KOPT-K1 (cell line): Measurements from ENCODE around the gene SLC6A19.
A peak's percentile ranks its signal among the peaks of the same experiment; 100 is the strongest.

Source experiments
- H3K27ac ChIP-seq: fragments of 200-600 bp; sonication (generic); 2 replicates; pipeline ENCODE4 v1.5.1; 2016; ENCODE audit warnings: antibody characterized with exemption, mild to moderate bottlenecking, low read depth, low read length; ENCODE audit not compliant: poor library complexity, severe bottlenecking
- H3K36me3 ChIP-seq: fragments of 200-600 bp; sonication (generic); 2 replicates; pipeline ENCODE4 v1.5.1; 2017; ENCODE audit warnings: antibody characterized with exemption, mild to moderate bottlenecking, low read length, moderate library complexity; ENCODE audit not compliant: insufficient read depth
- H3K9me3 ChIP-seq: fragments of 200-600 bp; sonication (generic); 2 replicates; pipeline ENCODE4 v1.5.1; 2017; ENCODE audit warnings: antibody characterized with exemption, low read length, mild to moderate bottlenecking; ENCODE audit not compliant: insufficient read depth, poor library complexity, severe bottlenecking

SLC6A19 gene

DNA sequence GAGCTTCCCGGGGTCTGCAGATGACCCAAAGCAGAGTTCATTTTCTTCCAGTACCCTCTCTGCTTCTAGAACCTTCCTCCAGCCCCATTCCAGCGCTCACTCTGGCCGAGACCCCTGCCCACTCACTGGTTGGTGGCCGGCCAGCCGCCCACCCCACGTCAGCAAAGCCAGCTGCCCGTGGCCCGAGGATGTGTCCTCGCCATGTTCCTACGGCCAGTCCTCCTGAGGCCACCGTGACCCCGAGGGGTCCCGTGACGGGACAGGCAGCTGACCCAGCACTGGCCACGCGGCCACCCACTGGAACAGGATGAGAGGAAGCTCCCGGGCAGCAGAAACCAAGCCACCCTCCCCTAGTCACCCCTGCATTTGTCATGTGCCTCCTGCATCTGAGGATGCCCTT, 39.1 kb upstream of the SLC6A19 start:
- Histone ChIP-seq H3K36me3 (no peaks in the 10 kb centered on the region), H3K9me3 (no peaks in the 10 kb centered on the region), H3K27ac (no peak overlapping the region)

DNA sequence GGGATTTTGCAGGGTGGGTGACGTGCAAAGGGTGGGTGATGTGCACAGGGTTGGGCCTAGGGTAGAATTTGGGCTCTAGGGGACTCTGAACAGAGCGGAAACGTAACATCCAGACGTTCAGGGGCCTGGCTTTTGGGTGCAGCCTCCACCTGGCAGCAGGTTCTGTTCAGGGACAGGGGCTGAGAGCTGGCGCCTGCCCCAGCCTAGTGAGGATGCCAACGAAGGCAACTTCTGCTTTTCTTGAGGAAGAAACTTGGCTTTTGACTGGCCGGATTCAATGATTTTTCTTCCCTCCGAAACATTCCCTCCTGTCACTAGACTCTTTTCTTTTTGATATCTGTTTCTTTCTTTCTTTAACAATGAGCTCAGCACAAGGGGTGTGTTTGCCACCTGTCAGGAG, 38.6 kb upstream of the SLC6A19 start:
- no peak overlapping the region for H3K27ac ChIP-seq
- H3K36me3 ChIP-seq, result no peaks in the 10 kb centered on the region
- no peaks in the 10 kb centered on the region for H3K9me3 ChIP-seq

DNA sequence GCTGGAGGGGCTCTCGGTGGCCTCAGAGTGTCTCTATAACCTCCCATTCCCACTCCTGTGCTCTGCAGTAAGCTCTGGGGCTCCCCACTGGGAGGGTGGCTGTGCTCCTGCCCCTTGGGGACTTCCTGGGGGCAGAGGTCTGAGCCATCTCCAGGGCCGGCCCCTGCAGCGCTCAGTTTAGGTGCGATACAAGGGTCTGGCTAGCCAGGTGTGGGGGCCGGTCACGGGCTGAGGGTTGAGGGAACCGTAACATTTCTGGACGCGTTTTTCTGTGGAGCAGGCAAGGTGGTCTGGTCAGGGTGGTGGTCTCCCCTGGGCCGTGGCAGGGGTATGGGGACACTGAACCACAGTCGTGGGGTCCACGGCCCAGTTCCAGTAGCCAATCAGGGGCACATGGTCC, 38.0 kb upstream of the SLC6A19 start:
- Histone ChIP-seq H3K27ac (no peak overlapping the region), H3K9me3 (no peaks in the 10 kb centered on the region), H3K36me3 (no peaks in the 10 kb centered on the region)

DNA sequence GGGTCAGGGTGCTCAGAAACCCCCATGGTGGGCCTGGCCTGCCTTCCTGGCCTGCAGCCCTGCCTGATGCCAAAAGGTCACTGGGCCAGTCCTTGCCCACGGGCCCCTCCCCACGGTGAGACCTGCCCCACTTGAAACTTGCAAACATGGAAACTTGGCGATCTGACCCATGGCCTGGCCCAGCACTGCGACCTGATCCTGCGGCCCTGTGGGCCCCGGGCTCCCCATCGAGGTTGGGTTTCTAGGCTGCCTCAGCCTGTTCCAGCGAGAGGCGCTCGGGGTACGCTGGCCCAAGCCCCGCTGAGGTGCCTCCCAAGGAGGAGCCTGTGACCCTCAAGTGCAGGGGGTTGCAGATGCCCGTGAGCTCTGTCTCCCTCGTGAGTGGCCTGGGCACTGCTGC, 37.5 kb upstream of the SLC6A19 start:
- Histone ChIP-seq H3K36me3 (no peaks in the 10 kb centered on the region), H3K9me3 (no peaks in the 10 kb centered on the region), H3K27ac (no peak overlapping the region)

DNA sequence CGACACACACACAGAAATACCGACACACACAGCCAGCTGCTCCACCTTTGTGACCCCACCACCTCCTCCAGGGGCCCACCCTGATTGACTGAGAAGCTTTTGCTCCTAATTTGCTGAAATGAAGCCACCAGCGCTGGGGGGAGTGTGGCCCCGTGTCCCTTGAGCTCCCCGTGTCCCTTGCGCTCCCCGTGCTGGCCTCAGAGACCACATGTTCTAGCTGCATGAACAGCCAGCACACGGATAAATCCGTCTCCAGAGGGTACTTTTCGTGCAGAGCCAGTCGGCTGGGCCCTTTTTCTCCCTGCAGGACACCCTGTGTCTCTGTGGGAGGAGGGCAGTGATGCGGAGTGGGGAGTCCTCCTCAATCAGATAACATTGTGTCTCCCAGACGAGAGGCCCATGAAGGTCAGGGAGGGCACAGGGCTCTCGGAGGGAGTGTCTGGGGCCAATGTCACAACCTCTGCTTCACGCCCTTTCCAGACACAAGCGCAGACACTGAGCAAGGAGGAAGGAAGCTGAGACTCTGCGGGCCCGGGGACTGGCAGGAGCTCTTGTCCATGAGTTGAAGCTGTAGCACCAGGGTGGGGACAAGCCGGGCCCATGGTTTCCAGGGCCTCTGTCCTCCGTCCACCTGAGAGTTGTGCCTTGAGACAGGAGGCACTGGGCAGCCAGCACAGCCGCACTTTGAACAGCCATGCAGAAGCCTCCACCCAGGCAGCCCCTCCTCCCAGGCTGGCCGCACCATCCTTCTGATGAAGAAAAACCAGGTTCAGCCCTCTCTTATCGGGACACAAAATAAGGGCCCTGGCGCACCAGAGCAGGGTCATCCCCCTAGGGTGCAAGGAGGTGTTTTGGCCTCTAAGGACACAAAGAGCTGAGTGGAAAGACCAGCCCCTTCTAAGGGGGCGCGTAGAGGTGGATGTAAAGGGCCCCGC, 36.4 kb upstream of the SLC6A19 start:
- H3K36me3 ChIP-seq, result no peaks in the 10 kb centered on the region
- H3K27ac ChIP-seq, result no peak overlapping the region
- no peaks in the 10 kb centered on the region for H3K9me3 ChIP-seq

DNA sequence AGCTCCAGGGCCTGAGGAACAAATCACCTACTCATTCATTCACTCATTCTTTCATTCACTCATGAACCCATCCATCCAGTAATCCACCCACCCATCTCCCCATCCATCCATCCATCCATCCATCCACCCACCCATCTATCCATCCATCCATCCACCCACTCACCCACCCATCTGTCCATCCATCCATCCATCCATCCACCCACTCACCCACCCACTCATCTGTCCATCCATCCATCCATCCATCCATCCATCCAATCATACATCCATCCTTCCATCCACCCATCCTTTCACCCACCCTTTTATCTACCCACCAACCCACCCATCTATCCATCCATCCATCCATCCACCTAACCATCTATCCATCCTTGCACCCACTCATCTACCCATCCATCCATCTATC, 35.5 kb upstream of the SLC6A19 start:
- no peaks in the 10 kb centered on the region for H3K36me3 ChIP-seq
- H3K27ac ChIP-seq, result no peak overlapping the region
- no peaks in the 10 kb centered on the region for H3K9me3 ChIP-seq

DNA sequence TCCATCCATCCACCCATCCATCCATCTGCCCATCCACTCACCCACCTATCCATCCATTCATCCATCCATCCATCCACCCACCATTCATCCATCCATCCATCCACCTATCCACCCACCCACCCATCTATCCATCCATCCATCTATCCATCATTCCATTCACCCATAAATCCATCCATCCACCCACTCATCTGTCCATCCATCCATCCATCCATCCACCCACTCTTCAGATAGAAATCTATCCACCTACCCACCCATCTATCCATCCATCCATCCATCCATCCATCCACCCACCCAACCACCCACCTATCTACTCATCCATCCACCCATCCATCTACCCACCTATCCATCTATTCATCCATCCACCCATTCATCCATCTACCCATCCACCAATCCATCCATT, 35.0 kb upstream of the SLC6A19 start:
- Histone ChIP-seq H3K9me3 (no peaks in the 10 kb centered on the region), H3K27ac (no peak overlapping the region), H3K36me3 (no peaks in the 10 kb centered on the region)

DNA sequence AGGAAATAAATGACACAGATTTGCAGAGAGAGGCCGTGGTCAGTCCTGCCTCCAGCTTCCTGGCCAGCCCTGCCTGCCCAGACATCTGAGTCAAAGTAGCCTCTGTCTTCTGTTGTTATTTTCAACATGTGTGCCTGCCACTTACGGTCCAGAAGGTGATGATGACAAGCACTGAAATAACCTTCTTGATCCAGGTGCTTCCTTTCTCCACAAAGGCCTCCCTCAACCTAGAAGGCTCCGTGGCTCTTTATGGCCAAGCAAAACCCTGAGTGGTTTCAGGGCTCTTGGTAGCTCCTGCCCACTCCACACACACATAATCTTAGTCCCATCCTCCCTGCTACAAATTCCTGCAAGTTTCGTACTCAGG, 34.1 kb upstream of the SLC6A19 start:
- Histone ChIP-seq H3K27ac (no peak overlapping the region), H3K9me3 (no peaks in the 10 kb centered on the region), H3K36me3 (no peaks in the 10 kb centered on the region)

DNA sequence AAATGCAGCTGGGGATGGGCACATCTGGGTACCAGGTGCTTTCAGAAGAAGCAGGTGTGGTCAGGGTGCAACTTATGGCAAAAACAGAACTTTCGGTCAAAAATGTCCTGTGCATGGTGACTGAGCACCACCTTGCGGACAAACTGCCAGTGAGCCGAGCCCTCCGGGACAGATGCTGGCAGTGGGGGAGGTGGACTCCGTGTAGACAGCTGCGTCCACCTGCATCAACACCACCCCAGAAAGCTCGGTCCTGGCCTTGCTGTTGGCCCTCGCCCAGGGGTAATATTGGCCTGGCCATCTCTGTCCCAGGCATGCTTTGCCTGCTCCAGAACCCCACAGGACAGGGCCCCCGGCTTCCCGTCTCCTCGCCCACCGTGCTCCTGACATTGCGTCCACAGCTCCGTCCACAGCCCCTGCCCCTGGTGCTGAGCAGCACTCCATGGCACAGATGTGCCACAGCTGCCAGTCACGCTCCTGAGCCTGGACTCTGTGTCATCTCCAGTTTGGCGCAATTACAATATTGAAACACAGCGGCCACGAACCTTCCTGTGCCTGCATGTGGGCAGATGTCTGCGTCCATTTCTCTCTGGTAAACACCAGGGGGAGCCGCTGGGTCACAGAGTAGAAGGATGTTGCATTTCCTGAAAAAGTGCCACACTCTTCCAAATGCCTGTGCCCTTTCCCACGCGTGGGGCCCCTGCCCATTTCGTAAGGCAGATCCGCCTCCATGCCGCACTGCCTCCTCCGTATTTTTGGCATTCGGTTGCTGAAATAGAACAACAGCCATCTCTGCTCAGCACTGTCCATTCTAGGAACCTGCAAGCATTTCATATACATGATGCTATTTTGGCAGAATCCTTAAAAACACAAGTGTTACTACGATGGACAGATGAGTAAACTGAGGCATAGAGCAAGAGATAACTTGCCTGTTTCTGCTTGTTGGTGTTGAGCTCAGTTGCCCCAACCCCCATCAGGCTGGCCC, 33.4 kb upstream of the SLC6A19 start:
- Histone ChIP-seq H3K27ac (peak overlapping the region; percentile 29), H3K9me3 (no peaks in the 10 kb centered on the region), H3K36me3 (no peaks in the 10 kb centered on the region)

DNA sequence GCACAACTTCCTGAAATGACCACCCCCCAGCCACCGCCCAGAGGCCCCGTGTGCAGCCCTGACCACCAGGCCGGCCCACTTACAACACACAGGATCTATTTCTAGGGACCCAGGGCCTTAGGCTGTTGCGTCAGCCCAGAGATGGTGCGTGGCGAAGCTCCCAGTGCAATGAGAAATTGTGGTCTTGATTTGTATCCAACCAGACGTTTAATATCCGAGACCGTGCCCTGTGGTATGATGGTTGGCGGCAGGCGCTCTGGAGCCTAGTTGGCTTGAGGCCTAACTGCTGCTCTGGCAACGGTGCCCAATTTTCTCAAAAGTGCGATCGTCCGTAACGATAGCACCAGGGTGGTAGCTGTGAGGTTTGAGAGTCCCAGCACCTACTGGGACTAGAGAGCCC, 32.6 kb upstream of the SLC6A19 start:
- no peak overlapping the region for H3K27ac ChIP-seq
- no peaks in the 10 kb centered on the region for H3K9me3 ChIP-seq

DNA sequence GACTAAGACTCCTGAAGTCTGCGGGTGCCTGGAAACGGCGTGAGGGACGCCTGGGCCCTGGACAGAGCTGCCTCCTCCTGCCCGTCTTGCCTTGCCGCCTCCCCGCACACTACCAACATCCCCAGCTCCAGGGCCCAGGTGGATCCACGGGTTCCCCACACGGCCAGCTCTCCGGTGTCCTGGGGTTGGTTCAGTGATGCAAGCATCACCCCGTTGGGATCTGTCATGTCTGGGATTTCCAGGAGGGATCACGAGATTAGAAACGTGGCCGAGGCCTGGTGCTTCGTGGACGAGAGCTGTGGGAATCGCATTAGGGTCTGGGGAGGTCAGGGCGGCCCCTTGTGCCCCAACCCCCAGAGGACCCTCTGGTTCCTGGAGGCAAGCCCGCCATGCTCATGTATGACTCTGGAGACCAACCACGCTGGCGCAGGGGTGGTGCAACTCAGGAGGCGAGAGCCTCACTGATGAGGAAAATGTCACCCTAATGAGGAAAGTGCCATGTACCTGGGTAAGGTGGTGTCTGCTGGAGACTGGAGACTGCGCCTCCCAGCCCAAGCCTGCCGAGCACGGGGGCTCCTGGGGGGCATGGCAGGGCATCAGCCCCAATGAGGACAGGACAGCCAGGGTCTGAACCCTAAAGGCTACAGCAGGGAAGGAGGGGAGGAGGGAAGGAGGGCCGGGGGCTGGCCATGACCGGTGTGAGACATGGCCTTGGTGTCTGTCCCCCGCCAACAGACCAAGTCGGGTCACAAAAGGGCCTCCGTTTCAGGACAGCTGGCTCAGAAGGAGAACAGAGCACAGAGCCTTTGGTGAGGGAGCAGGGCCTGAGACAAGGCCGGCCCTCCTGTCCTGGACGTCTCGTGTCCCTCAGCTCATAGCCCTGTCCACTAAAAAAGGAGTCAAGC, 31.9 kb upstream of the SLC6A19 start:
- no peaks in the 10 kb centered on the region for H3K36me3 ChIP-seq
- no peak overlapping the region for H3K27ac ChIP-seq
- peaks cover 3% of the 10 kb centered on the region for H3K9me3 ChIP-seq

More for the DNA sequence above, 32.6 kb upstream of the SLC6A19 start:
- no peaks in the 10 kb centered on the region for H3K36me3 ChIP-seq

DNA sequence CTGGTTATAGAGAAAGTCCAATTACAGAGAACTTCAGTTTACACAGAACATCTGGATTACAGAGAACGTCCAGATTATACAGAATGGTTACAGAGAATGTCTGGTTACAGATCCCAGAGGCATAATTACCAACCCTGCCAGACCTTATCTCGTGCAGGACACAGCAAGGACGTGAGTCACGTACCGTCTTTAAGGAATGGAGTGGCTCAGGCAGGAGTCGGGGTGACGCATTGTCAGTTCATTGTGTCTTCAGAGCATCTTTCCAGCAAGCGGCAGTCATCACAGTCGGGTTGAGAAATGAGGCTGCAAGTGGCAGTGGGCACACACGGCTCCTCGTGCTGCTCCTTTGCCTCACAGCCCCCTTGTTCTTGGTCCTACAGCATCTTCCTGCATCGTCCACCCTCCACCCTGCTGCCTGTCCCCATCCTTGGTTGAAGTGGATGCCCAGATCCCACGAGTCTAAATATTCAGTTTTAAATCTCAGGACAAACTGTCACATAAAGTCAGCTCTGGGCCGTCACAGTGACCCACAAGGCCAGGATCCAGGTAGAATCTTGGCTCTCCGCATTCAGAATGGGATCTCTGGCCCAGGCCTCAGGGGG, 30.0 kb upstream of the SLC6A19 start:
- H3K36me3 ChIP-seq, result no peaks in the 10 kb centered on the region
- H3K27ac ChIP-seq, result no peak overlapping the region
- peaks cover 8% of the 10 kb centered on the region for H3K9me3 ChIP-seq

DNA sequence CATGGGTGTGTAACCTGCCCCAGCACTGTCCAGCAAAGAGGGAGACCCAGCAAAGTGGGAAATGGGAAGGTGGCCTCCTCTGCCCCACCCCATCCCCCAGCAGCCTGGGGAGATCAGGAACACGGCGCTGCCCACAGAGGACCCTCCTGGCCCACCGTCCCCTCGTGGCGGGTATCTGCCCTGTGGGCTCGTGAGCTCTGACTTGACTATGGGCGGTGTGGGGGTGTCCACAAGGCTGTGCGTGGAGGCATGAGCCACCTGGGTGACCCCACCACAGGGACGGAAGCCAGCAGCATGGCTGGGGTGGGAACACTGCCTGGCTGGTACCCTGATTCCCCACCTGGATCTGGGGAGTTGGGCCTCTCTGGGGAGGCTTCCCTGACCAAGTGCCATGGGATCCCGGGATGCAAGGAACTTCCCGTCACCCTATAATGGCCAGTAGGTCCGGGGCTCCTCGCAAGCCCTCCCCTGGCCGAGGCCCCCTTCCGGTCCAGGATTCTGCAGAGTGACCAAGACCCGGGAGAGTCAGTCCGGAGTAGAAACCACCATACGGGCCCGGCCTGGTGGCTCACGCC, 29.3 kb upstream of the SLC6A19 start:
- Histone ChIP-seq H3K36me3 (no peaks in the 10 kb centered on the region), H3K27ac (peak overlapping the region; percentile 26)

More for the DNA sequence above, 29.3 kb upstream of the SLC6A19 start:
- H3K9me3 ChIP-seq, result peaks cover 8% of the 10 kb centered on the region
